AG04449 (cell line): ENCODE measurements around the gene RBM7.

ENCODE experiments used
- CTCF ChIA-PET: fragments of 350-600 bp; formaldehyde crosslinking; extraction: SDS; loops from one replicate; lab custom pipeline; 2021; ENCODE audit warnings: antibody characterized with exemption; lab: Yijun Ruan, JAX
- POLR2A ChIA-PET: fragments of 400-600, 350-600 bp; formaldehyde crosslinking; extraction: SDS; loops from one replicate; lab custom pipeline; 2020; ENCODE audit warnings: antibody characterized with exemption, inconsistent platforms; lab: Yijun Ruan, JAX
- DNase-seq: peaks from one replicate; pipeline ENCODE4 v3.0.0-alpha.2; 2010; ENCODE audit warnings: low read depth, low spot score
- H3K4me3 ChIP-seq: 2 replicates; pipeline ENCODE4 v1.5.1; 2011; ENCODE audit warnings: low read depth, mild to moderate bottlenecking, control low read depth, low read length
- CTCF ChIP-seq: IDR thresholded peaks from one replicate; pipeline ENCODE4 v1.5.1; 2011; ENCODE audit warnings: mild to moderate bottlenecking, moderate library complexity, low read length, control low read depth, inconsistent platforms; ENCODE audit not compliant: insufficient read depth; ENCODE audit errors: missing control alignments

The RBM7 gene

GRCh38 chr11:114377612-114378267 is 22.7 kb upstream of the RBM7 start:
- DNase-seq = peak; percentile 87
- ChIA-PET CTCF (interaction anchor here (1.0 to 3.5 kb wide), 5 partner anchors 16 to 37 kb away, joined by 3 to 15 read pairs (median 5); no protein-coding TSS in a partner anchor), POLR2A (interaction anchor here (1.0 to 2.2 kb wide), 5 partner anchors 10 to 82 kb away, joined by 3 to 8 read pairs (median 6); partner anchors contain the start of gene NNMT)
- TF ChIP-seq CTCF = no peak
- no peak overlapping the region for H3K4me3 ChIP-seq

- no peak for DNase-seq
- ChIA-PET POLR2A (no interaction called here), CTCF (interaction anchor here (2.1 to 3.5 kb wide), 3 partner anchors 13 to 32 kb away, joined by 9 to 15 read pairs (median 13); no protein-coding TSS in a partner anchor)
- no peak overlapping the region for H3K4me3 ChIP-seq
- TF ChIP-seq CTCF = no peak
These were observed 20.9 kb upstream of the RBM7 start for GRCh38 chr11:114379394-114380069.

- TF ChIP-seq CTCF = no peak
- POLR2A ChIA-PET = no interaction called here
- no peak for DNase-seq
These were observed 18.0 kb upstream of the RBM7 start for GRCh38 chr11:114382509-114382908.

GRCh38 chr11:114384487-114384886 is 16.0 kb upstream of the RBM7 start:
- ChIA-PET POLR2A (no interaction called here), CTCF (interaction anchor here (2.4 kb wide), 1 partner anchor 11 kb away, joined by 9 read pairs; no protein-coding TSS in a partner anchor)
- H3K4me3 ChIP-seq = no peak overlapping the region
- no peak for TF ChIP-seq CTCF
- no peak for DNase-seq

More at GRCh38 chr11:114382509-114382908, 18.0 kb upstream of the RBM7 start:
- CTCF ChIA-PET = interaction anchor here (1.1 to 1.6 kb wide), 2 partner anchors 9 to 13 kb away, joined by 3 to 7 read pairs; no protein-coding TSS in a partner anchor
- no peak overlapping the region for H3K4me3 ChIP-seq

GRCh38 chr11:114386131-114386530 is 14.3 kb upstream of the RBM7 start:
- H3K4me3 ChIP-seq = no peak overlapping the region
- CTCF ChIA-PET = interaction anchor here (0.9 to 2.4 kb wide), 3 partner anchors 9 to 45 kb away, joined by 3 to 9 read pairs (median 6); no protein-coding TSS in a partner anchor
- TF ChIP-seq CTCF = no peak
- DNase-seq = no peak
- POLR2A ChIA-PET = no interaction called here

- CTCF ChIA-PET = interaction anchor here (0.9 to 2.4 kb wide), 3 partner anchors 9 to 46 kb away, joined by 3 to 9 read pairs (median 6); no protein-coding TSS in a partner anchor
- TF ChIP-seq CTCF = no peak
- POLR2A ChIA-PET = no interaction called here
- DNase-seq = no peak
- no peak overlapping the region for H3K4me3 ChIP-seq
These were observed 13.9 kb upstream of the RBM7 start for GRCh38 chr11:114386545-114386944.
